Thyroid gland (tissue), 4 donors: ENCODE results near the gene RPGRIP1. TPM values are rescaled to one million over a fixed set of nuclear protein-coding genes. Genes with fewer than 3 reads are reported as not detected.
A peak's percentile ranks its signal among the peaks of the same experiment; 100 is the strongest.
"Not testable (repeated sequence)": the region's sequence is repeated elsewhere in the genome, so short reads cannot be mapped to it uniquely, and the experiment has no call there.

ENCODE experiments used
- DNase-seq, 2 donors: peaks; one replicate each; pipeline ENCODE4 v3.0.0-alpha.2; 2019
- H3K27ac ChIP-seq, 3 donors: fragments of 200-600 bp; sonication (generic); 1 replicate in 2 of 3; 2 replicates in 1 of 3; pipeline ENCODE4 v1.5.1; 2016 to 2019; ENCODE audit warnings: mild to moderate bottlenecking in 1 of 3, moderate library complexity in 1 of 3
- H3K27me3 ChIP-seq: fragments of 200-600 bp; sonication (generic); one replicate; pipeline ENCODE4 v1.5.1; 2019
- H3K36me3 ChIP-seq, 2 donors: fragments of 200-600 bp; sonication (generic); one replicate each; pipeline ENCODE4 v1.5.1; 2016 to 2019
- H3K4me1 ChIP-seq, 2 donors: fragments of 200-600 bp; sonication (generic); one replicate each; pipeline ENCODE4 v1.5.1; 2017 to 2019
- H3K4me3 ChIP-seq, 3 donors: fragments of 200-600 bp; sonication (generic); replicated peaks in 1 of 3; 1 replicate in 2 of 3; 2 replicates in 1 of 3; pipeline ENCODE4 v1.5.1; 2016; ENCODE audit warnings: mild to moderate bottlenecking in 1 of 3
- H3K9me3 ChIP-seq: fragments of 200-600 bp; sonication (generic); one replicate; pipeline ENCODE4 v1.5.1; 2017
- CTCF ChIP-seq, 6 experiments: fragments of 200-600 bp in 3 of 6; fragments of 450-650 bp in 3 of 6; sonication (generic) in 3 of 6; IDR thresholded peaks; one replicate each; pipeline ENCODE4 v1.5.1; 2016 to 2019; ENCODE audit warnings: antibody characterized with exemption in 6 of 6, mild to moderate bottlenecking in 2 of 6, inconsistent platforms in 1 of 6, moderate library complexity in 1 of 6
- POLR2A ChIP-seq, 2 donors: fragments of 450-650 bp; IDR thresholded peaks; one replicate each; pipeline ENCODE4 v1.6.1; 2017; ENCODE audit warnings: antibody characterized with exemption in 2 of 2, mild to moderate bottlenecking in 2 of 2, moderate library complexity in 1 of 2
- WGBS, 2 donors: methylation state at CpG; one replicate each; pipeline ENCODE4 v1.1.5; 2017; 5-methylcytosine and 5-hydroxymethylcytosine counted together
- intact Hi-C: fragments of 100-400 bp; cut with DNase I; formaldehyde crosslinking; loops from one replicate; pipeline ENCODE4 v1.15.1; 2023
- total RNA-seq, 4 donors: library from RNA; depleted of rRNA; stranded (reverse); fragments of >200 nt; gene quantifications; one replicate each; pipeline ENCODE4 v1.2.3, GENCODE V29; 2016

Gene RPGRIP1
- total RNA-seq, 4 donors from 2014 or later = not detected

- WGBS, 2 donors = 0% methylated on average over 24 of the region's 24 CpGs
- Histone ChIP-seq H3K4me3 (peak overlapping the region; percentile 58 to 100 (median 77)), H3K9me3 (no peaks in the 10 kb centered on the region), H3K36me3 (peaks cover 0 to 3% of the 10 kb centered on the region in 2 donors), H3K27me3 (no peaks in the 10 kb centered on the region), H3K27ac (peak overlapping the region; percentile 93 to 96 (median 96)), H3K4me1 (peaks cover 23 to 28% of the 10 kb centered on the region in 2 donors)
- intact Hi-C loops = loop anchor here (5.0 to 10.0 kb wide), 2 partner anchors 116 to 209 kb away; partner anchors contain the start of genes RAB2B, SUPT16H and TOX4
- peak; percentile 30 to 49 for DNase-seq
- TF ChIP-seq POLR2A (IDR thresholded peaks at IDR 0.05) (no peak), CTCF (IDR thresholded peaks at IDR 0.05) (peak in 1 of 6 experiments; percentile 4)
Measured at GRCh38 chr14:21268617-21269251, 11.1 kb upstream of the RPGRIP1 start.

GRCh38 chr14:21269252-21270046 is 10.4 kb upstream of the RPGRIP1 start, which contains the start of gene HNRNPC:
HNRNPC (minus strand) TSS chr14:21269442; CDS start chr14:21234193, 35,249 bp downstream.
- peak within 1 kb of the TSS; percentile 58 to 100 (median 77) for H3K4me3 ChIP-seq
- peaks cover 0 to 1% of the 10 kb centered on the region in 2 donors for H3K36me3 ChIP-seq
- H3K4me1 ChIP-seq = peaks cover 19 to 24% of the 10 kb centered on the region in 2 donors
- TF ChIP-seq CTCF (IDR thresholded peaks at IDR 0.05) (no peak), POLR2A (IDR thresholded peaks at IDR 0.05) (peak; percentile 66 to 95)
- no peaks in the 10 kb centered on the region for H3K9me3 ChIP-seq
- intact Hi-C loops = loop anchor here (5.0 to 10.0 kb wide), 2 partner anchors 115 to 208 kb away; partner anchors contain the start of genes RAB2B, SUPT16H and TOX4
- H3K27ac ChIP-seq = peak within 1 kb of the TSS; percentile 93 to 96 (median 96)
- no peaks in the 10 kb centered on the region for H3K27me3 ChIP-seq
- 0 to 1% methylated on average over 44 to 49 of the region's 49 CpGs for WGBS, 2 donors
- DNase-seq = peak; percentile 100

- H3K9me3 ChIP-seq, DNase-seq, H3K36me3 ChIP-seq, intact Hi-C loops, H3K27ac ChIP-seq, H3K4me1 ChIP-seq, H3K4me3 ChIP-seq, H3K27me3 ChIP-seq: not testable (repeated sequence)
- 91 to 94% methylated on average over 17 of the region's 17 CpGs for WGBS, 2 donors
Measured at GRCh38 chr14:21272661-21273060, 7.2 kb upstream of the RPGRIP1 start.

- Histone ChIP-seq H3K4me1 (no peaks in the 10 kb centered on the region), H3K36me3 (no peaks in the 10 kb centered on the region), H3K27me3 (no peaks in the 10 kb centered on the region), H3K27ac (no peak overlapping the region), H3K9me3 (no peaks in the 10 kb centered on the region), H3K4me3 (no peak overlapping the region)
- no peak for TF ChIP-seq POLR2A (IDR thresholded peaks at IDR 0.05)
- WGBS, 2 donors = 83 to 89% methylated on average over 9 of the region's 9 CpGs
- intact Hi-C loops = no loop called here
- DNase-seq = no peak
Measured at GRCh38 chr14:21275261-21275858, 4.5 kb upstream of the RPGRIP1 start.

GRCh38 chr14:21278632-21279031 is 1.3 kb upstream of the RPGRIP1 start:
- Histone ChIP-seq H3K4me1 (no peaks in the 10 kb centered on the region), H3K27ac (no peak overlapping the region), H3K36me3 (no peaks in the 10 kb centered on the region), H3K9me3 (no peaks in the 10 kb centered on the region), H3K27me3 (no peaks in the 10 kb centered on the region), H3K4me3 (no peak overlapping the region)
- intact Hi-C loops = no loop called here
- no peak for TF ChIP-seq POLR2A (IDR thresholded peaks at IDR 0.05)
- no peak for TF ChIP-seq CTCF (IDR thresholded peaks at IDR 0.05)
- no peak for DNase-seq
- 77 to 90% methylated on average over 4 of the region's 4 CpGs for WGBS, 2 donors

- WGBS, 2 donors = 89 to 93% methylated on average over 8 of the region's 8 CpGs
- intact Hi-C loops = not testable (repeated sequence)
Measured at GRCh38 chr14:21281917-21282316, 2.0 kb downstream of the RPGRIP1 start.

GRCh38 chr14:21286516-21286915 is 6.6 kb downstream of the RPGRIP1 start:
- H3K36me3 ChIP-seq, H3K27ac ChIP-seq, H3K27me3 ChIP-seq, H3K4me1 ChIP-seq, H3K9me3 ChIP-seq, H3K4me3 ChIP-seq, intact Hi-C loops, DNase-seq: not testable (repeated sequence)
- WGBS, 2 donors = 84 to 94% methylated on average over 2 of the region's 2 CpGs

More at GRCh38 chr14:21281917-21282316, 2.0 kb downstream of the RPGRIP1 start:
- H3K27me3 ChIP-seq, H3K4me3 ChIP-seq, H3K36me3 ChIP-seq, H3K9me3 ChIP-seq, DNase-seq, H3K27ac ChIP-seq, H3K4me1 ChIP-seq: not testable (repeated sequence)
